Hypothalamus (tissue), 51 donors: ENCODE measurements around the gene ZNF367.

Source experiments
- DNase-seq, 51 donors: peaks; one replicate each; lab custom pipeline; 2025; lab: John Stamatoyannopoulos, UW

ZNF367 gene

GRCh38 chr9:96408409-96409280 is 9.5 kb downstream of the ZNF367 start:
- no peak for DNase-seq

GRCh38 chr9:96400132-96400910 is 17.8 kb downstream of the ZNF367 start:
- DNase-seq: no peak

GRCh38 chr9:96399325-96399633 is 18.9 kb downstream of the ZNF367 start:
- DNase-seq: no peak

- DNase-seq: no peak
Observed at GRCh38 chr9:96398582-96399324, 19.4 kb downstream of the ZNF367 start.

- DNase-seq: no peak
Observed at GRCh38 chr9:96395964-96396363, 22.2 kb downstream of the ZNF367 start.

- DNase-seq: no peak
Observed at GRCh38 chr9:96394832-96395496, 23.2 kb downstream of the ZNF367 start.

GRCh38 chr9:96392263-96392662 is 25.9 kb downstream of the ZNF367 start:
- no peak for DNase-seq

- no peak for DNase-seq
Observed at GRCh38 chr9:96391021-96391765, 27.0 kb downstream of the ZNF367 start.

GRCh38 chr9:96388144-96388543 is 30.0 kb downstream of the ZNF367 start:
- DNase-seq: no peak

- DNase-seq: no peak
Observed at GRCh38 chr9:96386157-96386556, 32.0 kb downstream of the ZNF367 start.

GRCh38 chr9:96383165-96383942 is 34.8 kb downstream of the ZNF367 start, which contains the start of gene SLC35D2:
Gene SLC35D2 (minus strand): TSS chr9:96383711. CDS start chr9:96383634, 77 bp downstream.
- DNase-seq: peak in 36 of 51 donors; percentile 13 to 76 (median 46)

GRCh38 chr9:96382839-96383164 is 35.4 kb downstream of the ZNF367 start:
- DNase-seq: no peak

GRCh38 chr9:96382175-96382574 is 36.0 kb downstream of the ZNF367 start:
- DNase-seq: peak in 1 of 51 donors; percentile 10

- peak in 1 of 51 donors; percentile 45 for DNase-seq
Observed at GRCh38 chr9:96381696-96382095, 36.5 kb downstream of the ZNF367 start.

- peak in 1 of 51 donors; percentile 10 for DNase-seq
Observed at GRCh38 chr9:96381125-96381524, 37.0 kb downstream of the ZNF367 start.

GRCh38 chr9:96379461-96379860 is 38.7 kb downstream of the ZNF367 start:
- DNase-seq: no peak

GRCh38 chr9:96378187-96378586 is 40.0 kb downstream of the ZNF367 start:
- no peak for DNase-seq

- peak in 1 of 51 donors; percentile 15 for DNase-seq
Observed at GRCh38 chr9:96376891-96377874, 41.0 kb downstream of the ZNF367 start.
